Kidney capillary endothelial cell (primary cell): ENCODE data around the gene ATE1.

ENCODE experiments used
- DNase-seq: peaks from one replicate; pipeline ENCODE4 v3.0.0-alpha.2; 2018; ENCODE audit warnings: low spot score

Gene ATE1

DNA sequence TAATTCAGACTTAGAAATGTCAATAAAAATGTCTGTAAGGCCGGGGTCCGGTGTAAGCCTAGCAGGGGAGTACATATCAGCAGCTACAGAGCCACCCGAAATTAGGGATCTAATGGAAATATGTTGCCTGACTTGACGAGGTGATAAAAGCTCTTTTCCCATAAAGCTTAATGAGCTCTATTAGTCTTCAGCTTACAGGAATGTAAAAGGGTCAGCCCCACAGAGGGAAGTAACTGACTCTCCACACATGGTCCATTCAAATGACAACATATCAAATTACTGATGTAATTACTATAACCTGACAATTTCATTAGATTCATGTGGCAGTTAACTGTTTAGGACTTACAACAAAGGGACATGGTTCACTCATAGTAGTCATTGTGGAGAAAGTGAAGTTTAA lies 62.3 kb downstream of the ATE1 start:
- DNase-seq: no peak

DNA sequence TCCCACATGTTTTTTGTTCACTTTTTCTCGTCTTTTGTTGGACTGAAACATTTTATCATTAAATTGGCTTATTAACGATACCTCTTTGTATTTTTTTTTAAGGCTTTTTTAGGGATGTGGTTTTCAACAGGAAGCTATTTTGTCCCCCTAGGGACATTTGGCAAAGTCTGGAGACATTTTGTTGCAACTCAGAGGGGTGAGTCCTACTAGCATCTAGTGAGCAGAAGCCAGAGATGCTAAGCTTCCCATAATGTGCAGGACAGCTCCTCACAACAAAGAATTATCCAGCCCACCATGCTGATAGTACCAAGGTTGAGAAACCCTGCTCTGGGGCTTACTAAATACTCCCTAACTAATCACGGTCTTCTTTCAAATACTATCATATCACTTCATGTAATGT lies 63.2 kb downstream of the ATE1 start:
- no peak for DNase-seq

DNA sequence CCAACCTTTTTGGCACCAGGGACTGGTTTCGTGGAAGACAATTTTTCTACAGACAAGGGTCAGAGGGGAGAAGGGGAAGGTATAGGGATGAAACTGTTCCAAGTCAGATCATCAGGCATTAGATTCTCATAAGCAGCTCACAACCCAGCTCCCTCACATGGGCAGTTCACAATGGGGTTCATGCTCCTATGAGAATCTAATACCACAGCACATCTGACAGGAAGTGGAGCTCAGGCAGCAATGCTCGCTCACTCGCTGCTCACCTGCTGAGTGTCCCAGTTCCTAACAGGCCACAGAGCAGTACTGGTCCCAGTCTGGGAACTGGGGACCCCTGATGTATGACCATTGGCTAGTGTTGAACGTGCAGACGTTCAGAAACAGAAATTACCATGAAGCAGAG lies 63.7 kb downstream of the ATE1 start:
- DNase-seq: no peak

- DNase-seq: no peak
Measured at GRCh38 chr10:121862649-121863048, 65.2 kb downstream of the ATE1 start.

GRCh38 chr10:121862042-121862441 lies 65.8 kb downstream of the ATE1 start:
- no peak for DNase-seq

GRCh38 chr10:121860810-121861209 lies 67.0 kb downstream of the ATE1 start:
- DNase-seq: no peak

DNA sequence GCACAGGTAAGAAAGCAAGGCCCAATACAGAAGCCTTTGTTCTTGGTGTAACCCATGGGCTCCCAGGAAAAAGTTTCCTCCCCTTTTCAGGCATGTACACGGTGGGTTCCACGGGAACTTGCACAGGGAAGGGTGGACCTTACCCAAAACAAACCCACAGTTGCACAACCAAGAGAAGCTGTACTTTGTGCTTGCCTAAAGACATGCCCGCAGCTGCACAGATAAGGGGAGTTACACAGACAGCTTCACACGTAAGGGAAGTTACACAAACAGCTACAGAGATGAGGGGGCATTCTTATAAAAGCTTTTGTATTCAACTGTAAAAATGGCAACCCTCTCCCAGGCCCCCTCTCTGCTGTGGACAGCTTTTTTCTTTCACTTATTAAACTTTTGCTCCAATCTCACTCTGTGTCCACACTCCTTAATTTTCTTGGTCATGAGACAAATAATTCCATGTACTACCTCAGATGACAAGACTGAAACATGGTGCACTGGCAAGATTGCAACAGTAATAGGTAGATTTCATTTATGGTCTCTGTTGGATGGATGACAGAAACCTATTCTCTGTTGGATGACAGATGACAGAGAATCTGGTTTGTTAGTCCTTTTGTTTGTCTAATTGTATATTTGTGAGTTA lies 72.9 kb downstream of the ATE1 start:
- no peak for DNase-seq

- DNase-seq: no peak
Measured at GRCh38 chr10:121853950-121854349, 73.9 kb downstream of the ATE1 start.

DNA sequence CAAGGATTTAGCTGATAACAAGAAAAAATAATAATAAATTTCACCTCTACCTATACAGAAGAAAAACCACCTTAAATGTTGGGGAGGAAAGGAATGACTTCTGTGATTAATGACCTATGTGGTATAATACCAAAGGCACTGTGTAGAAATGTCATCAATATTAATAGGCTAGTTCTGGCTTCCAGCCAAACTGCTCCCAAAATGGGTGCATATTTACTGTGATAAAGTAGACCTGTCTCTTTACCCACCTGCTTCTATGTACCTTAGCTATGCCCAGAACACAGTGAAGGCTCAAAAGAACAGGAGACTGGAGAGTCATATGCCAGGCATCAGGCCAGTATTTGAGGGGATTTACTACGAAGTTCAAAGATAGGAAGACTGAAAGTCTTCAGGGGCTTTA lies 76.0 kb downstream of the ATE1 start:
- no peak for DNase-seq

DNA sequence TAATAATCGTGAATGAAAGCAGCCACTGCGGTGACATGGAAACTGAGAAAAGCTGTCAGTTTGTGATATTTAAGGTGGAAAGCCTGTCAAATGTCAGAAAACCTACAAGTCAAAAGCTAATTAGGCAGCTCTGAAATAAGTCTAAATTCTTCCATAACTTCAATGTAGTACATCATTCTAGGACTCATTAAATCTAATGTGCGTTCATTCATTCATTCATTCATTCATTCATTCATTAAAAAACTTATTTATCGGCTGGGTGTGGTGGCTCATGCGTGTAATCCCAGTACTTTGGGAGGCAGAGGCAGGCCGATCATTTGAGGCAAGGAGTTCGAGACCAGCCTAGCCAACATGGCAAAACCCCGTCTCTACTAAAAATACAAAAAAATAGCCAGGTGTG lies 79.7 kb downstream of the ATE1 start:
- DNase-seq: no peak

DNA sequence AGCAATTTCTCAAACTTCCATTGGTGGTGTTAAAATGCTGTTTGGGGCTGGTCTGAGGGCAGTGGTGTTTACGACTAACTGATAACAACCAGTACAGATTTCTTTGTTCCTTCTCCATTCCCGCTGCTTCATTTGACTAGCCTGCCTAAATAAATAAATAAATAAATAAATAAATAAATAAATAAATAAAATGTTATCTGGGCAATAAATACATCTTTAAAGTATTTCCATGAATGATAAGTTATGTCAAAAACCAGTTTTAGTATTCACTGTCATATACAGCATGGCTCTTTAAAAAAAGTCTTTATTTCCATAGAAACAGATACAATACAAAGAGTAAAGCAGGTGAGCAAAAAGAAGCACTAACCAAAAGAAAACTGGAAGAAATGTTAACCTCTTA lies 81.3 kb downstream of the ATE1 start:
- DNase-seq: no peak

GRCh38 chr10:121845044-121845784 lies 82.6 kb downstream of the ATE1 start:
- DNase-seq: no peak

DNA sequence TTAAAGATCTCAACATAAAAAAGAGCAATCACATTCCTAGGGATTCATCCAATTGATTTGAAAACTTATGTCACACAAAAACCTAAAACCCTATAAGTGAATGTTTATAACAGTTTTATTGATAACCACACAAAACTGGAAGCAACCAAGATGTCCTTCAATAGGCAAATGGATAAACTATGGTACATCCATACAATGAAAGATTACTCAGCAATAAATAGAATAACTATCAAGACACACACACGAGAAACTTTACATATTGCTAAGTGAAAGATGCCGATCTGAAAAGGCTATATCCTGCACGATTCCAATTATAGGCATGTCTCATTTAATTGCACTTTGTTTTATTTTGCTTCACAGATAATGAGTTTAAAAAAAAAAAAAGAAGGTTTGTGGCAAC lies 83.3 kb downstream of the ATE1 start:
- no peak for DNase-seq

DNA sequence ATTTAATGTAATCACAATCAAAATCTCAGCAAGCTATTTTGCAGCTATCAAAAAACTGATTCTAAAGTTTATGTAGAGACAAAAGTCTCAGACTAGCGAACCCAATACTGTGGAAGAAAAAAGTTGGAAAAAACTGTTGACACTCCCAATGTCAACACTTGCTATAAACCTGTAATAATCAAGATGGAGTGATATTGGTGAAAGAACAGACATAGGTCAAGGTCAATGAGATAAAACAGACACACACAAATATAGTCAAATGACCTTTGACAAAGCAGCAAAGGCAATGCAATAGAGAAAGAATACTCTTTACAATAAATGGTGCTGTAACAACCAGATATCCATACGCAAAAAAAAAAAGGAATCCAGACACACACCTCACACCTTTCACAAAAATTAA lies 84.5 kb downstream of the ATE1 start:
- no peak for DNase-seq

- DNase-seq: no peak
Measured at GRCh38 chr10:121841862-121842261, 86.0 kb downstream of the ATE1 start.

DNA sequence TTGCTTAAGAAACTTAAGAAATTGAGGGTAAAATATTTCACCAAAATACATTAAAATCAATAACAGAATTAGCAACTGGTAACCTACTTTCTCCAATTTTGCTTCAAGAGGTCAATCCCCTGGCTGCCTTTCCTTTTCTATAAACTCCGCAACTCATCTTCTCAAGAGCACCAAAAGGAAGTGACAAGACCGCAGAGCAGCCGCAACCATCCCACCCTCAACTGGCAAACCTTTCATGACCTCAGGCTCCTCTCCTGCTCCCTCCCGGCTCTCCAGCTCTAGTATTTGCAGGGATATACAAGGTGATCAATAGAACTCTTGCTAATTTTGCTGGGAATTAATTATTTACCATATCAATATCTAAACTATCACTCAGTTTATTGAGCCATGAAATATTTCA lies 88.9 kb downstream of the ATE1 start:
- no peak for DNase-seq

- DNase-seq: no peak
Measured at GRCh38 chr10:121838149-121838548, 89.7 kb downstream of the ATE1 start.

GRCh38 chr10:121836171-121836570 lies 91.7 kb downstream of the ATE1 start:
- DNase-seq: no peak

- no peak for DNase-seq
Measured at GRCh38 chr10:121835376-121835775, 92.5 kb downstream of the ATE1 start.

- no peak for DNase-seq
Measured at GRCh38 chr10:121834757-121835156, 93.1 kb downstream of the ATE1 start.

GRCh38 chr10:121833387-121833786 lies 94.4 kb downstream of the ATE1 start:
- DNase-seq: no peak

DNA sequence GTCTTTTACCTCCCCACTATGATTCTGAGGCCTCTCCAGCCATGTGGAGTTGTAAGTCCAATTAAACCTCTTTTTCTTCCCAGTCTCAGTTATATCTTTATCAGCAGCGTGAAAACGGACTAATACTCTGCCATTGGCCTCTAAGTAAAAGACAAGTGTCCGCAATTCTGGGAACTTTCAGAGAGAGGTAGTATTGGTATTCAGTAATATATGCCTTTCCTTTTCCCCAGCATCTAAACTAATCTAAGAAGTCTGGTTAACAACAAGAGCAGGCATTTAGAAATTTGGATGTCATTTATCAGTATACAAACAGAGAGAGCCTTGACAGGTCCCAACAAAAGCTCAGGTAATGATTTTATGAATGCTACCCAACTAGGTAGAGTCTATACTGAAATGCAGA lies 95.2 kb downstream of the ATE1 start:
- no peak for DNase-seq

GRCh38 chr10:121831777-121832176 lies 96.1 kb downstream of the ATE1 start:
- DNase-seq: no peak

DNA sequence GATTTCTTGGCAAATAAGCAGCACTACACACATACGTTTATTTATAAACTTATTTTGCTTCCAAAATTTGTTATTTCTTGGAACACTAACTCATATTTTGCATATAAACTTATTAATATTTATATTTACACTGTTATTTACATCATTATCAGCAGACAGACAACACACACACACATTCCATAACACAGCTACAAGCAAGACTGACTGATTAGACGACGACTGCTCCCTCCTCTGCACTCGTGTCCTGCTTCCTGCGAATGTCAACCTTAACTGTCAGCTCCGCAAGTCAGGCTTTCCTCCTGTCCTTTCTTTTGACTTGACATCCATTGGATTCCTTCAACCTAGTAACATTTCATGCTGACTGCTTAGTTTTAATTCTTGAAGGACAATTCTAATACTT lies 96.6 kb downstream of the ATE1 start:
- DNase-seq: no peak
